HepG2 (cell line): ENCODE results near the gene SLC66A3. TPM values are rescaled to one million over a fixed set of nuclear protein-coding genes. Genes with fewer than 3 reads are reported as not detected.

ENCODE experiments used
- ARID4A ChIP-seq: sonication (generic); formaldehyde crosslinking; IDR thresholded peaks from 2 replicates; pipeline ENCODE4 v1.5.0; 2020; ENCODE audit warnings: mild to moderate bottlenecking, missing genetic modification reagents, borderline replicate concordance
- EP300 ChIP-seq, 3 experiments: sonication (generic) in 1 of 3; formaldehyde crosslinking in 1 of 3; IDR thresholded peaks; 2 replicates each; pipeline versions ENCODE4 v1.5.1 to v1.6.1; 2011 to 2020; ENCODE audit warnings: low read depth in 2 of 3, low read length in 2 of 3, borderline replicate concordance in 1 of 3, improper control_type of control experiment in 1 of 3, mild to moderate bottlenecking in 1 of 3, missing genetic modification reagents in 1 of 3, moderate library complexity in 1 of 3
- HIC2 ChIP-seq: sonication (generic); formaldehyde crosslinking; IDR thresholded peaks from 2 replicates; pipeline ENCODE4 v1.9.0; 2022; ENCODE audit warnings: low read depth, missing genetic modification reagents
- HMGXB3 ChIP-seq: sonication (generic); formaldehyde crosslinking; IDR thresholded peaks from 2 replicates; pipeline ENCODE4 v1.4.0; 2020; ENCODE audit warnings: missing genetic modification reagents, borderline replicate concordance
- NFIC ChIP-seq: IDR thresholded peaks from 2 replicates; pipeline ENCODE4 v1.6.1; 2012; ENCODE audit warnings: mild to moderate bottlenecking, low read length, inconsistent platforms
- PCBP1 ChIP-seq: fragments of 200-400 bp; formaldehyde crosslinking; IDR thresholded peaks from 2 replicates; pipeline ENCODE4 v1.6.1; 2017; ENCODE audit warnings: mild to moderate bottlenecking, low read depth, low read length, borderline replicate concordance
- POLR2G ChIP-seq: fragments of 200-400 bp; formaldehyde crosslinking; IDR thresholded peaks from 2 replicates; pipeline ENCODE4 v1.6.1; 2018; ENCODE audit warnings: mild to moderate bottlenecking, low read depth, low read length, moderate library complexity
- ZFP1 ChIP-seq: IDR thresholded peaks from 2 replicates; pipeline ENCODE4 v1.6.1; 2016
- ZMYM3 ChIP-seq: sonication (generic); formaldehyde crosslinking; IDR thresholded peaks from 2 replicates; pipeline ENCODE4 v1.5.1; 2020; ENCODE audit warnings: mild to moderate bottlenecking, missing genetic modification reagents
- ZNF224 ChIP-seq: sonication (generic); formaldehyde crosslinking; IDR thresholded peaks from 2 replicates; pipeline ENCODE4 v1.5.0; 2020; ENCODE audit warnings: mild to moderate bottlenecking, missing genetic modification reagents
- ZNF740 ChIP-seq: sonication (generic); formaldehyde crosslinking; IDR thresholded peaks from 2 replicates; pipeline ENCODE4 v1.4.0; 2020; ENCODE audit warnings: missing genetic modification reagents
- ZNF776 ChIP-seq: sonication (generic); formaldehyde crosslinking; IDR thresholded peaks from 2 replicates; pipeline ENCODE4 v1.4.0; 2020; ENCODE audit warnings: mild to moderate bottlenecking, missing genetic modification reagents
- polyA plus RNA-seq, 8 experiments: library from polyadenylated mRNA; depleted of rRNA in 3 of 8; stranded (reverse) in 7 of 8; unstranded in 1 of 8; fragments of >200 nt; fragmentation: Illumina TruSeq in 4 of 8; extraction: Trizol in 4 of 8; gene quantifications; 2 replicates each; pipeline versions ENCODE4 v1.2.1 to v1.2.3, GENCODE V29; 2011 to 2016; ENCODE audit warnings: low read depth in 4 of 8, missing spikeins in 1 of 8, mixed read lengths in 1 of 8; ENCODE audit not compliant: insufficient read depth in 1 of 8
- total RNA-seq, 5 experiments: library from RNA; depleted of rRNA; stranded (reverse); fragments of >200 nt; fragmentation: Illumina TruSeq; extraction: Trizol; gene quantifications; 2 replicates each; pipeline ENCODE4 v1.2.3, GENCODE V29; 2016; ENCODE audit warnings: low read depth in 1 of 5
- TF ChIP-seq, protein P1 (sequence below): sonication (generic); formaldehyde crosslinking; IDR thresholded peaks from 2 replicates; pipeline ENCODE4; 2020; ENCODE audit warnings: missing genetic modification reagents, mild to moderate bottlenecking, borderline replicate concordance

SLC66A3 gene
- total and polyA plus RNA-seq, 2 of the 13 experiments (the other 11 are each of a cell fraction or from before 2014, with no cell fraction given), result 2.2 to 3.7 TPM

GRCh38 chr2:11169333-11169732 lies 14.1 kb downstream of the SLC66A3 start (continued):
- TF ChIP-seq HMGXB3 (no peak), HIC2 (CRISPR knock-in tag) (no peak), ZMYM3 (CRISPR knock-in tag) (0 out of 2 replicates have a peak, but pooled peaks have one; percentile 4), NFIC (no peak), POLR2G (peak; percentile 57), ZNF776 (CRISPR knock-in tag) (no peak), EP300 (IDR thresholded peaks at IDR 0.05; ENCODE audit: low read depth in 2 of 2, low read length in 2 of 2) (no peak), EP300 (CRISPR knock-in tag; IDR thresholded peaks at IDR 0.05; ENCODE audit: borderline replicate concordance) (no peak), ZFP1 (no peak), ZNF224 (CRISPR knock-in tag) (no peak), ZNF740 (CRISPR knock-in tag) (no peak), PCBP1 (no peak), ARID4A (CRISPR knock-in tag) (peak; percentile 46; the same call in 1 of the 2 replicates)
- TF ChIP-seq, protein P1, sequence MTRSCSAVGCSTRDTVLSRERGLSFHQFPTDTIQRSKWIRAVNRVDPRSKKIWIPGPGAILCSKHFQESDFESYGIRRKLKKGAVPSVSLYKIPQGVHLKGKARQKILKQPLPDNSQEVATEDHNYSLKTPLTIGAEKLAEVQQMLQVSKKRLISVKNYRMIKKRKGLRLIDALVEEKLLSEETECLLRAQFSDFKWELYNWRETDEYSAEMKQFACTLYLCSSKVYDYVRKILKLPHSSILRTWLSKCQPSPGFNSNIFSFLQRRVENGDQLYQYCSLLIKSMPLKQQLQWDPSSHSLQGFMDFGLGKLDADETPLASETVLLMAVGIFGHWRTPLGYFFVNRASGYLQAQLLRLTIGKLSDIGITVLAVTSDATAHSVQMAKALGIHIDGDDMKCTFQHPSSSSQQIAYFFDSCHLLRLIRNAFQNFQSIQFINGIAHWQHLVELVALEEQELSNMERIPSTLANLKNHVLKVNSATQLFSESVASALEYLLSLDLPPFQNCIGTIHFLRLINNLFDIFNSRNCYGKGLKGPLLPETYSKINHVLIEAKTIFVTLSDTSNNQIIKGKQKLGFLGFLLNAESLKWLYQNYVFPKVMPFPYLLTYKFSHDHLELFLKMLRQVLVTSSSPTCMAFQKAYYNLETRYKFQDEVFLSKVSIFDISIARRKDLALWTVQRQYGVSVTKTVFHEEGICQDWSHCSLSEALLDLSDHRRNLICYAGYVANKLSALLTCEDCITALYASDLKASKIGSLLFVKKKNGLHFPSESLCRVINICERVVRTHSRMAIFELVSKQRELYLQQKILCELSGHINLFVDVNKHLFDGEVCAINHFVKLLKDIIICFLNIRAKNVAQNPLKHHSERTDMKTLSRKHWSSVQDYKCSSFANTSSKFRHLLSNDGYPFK, result no peak
